ENCODE measurements around the gene MARCHF4.
"Not testable (repeated sequence)": the region's sequence is repeated elsewhere in the genome, so short reads cannot be mapped to it uniquely, and the experiment has no call there.

Gene MARCHF4

DNA sequence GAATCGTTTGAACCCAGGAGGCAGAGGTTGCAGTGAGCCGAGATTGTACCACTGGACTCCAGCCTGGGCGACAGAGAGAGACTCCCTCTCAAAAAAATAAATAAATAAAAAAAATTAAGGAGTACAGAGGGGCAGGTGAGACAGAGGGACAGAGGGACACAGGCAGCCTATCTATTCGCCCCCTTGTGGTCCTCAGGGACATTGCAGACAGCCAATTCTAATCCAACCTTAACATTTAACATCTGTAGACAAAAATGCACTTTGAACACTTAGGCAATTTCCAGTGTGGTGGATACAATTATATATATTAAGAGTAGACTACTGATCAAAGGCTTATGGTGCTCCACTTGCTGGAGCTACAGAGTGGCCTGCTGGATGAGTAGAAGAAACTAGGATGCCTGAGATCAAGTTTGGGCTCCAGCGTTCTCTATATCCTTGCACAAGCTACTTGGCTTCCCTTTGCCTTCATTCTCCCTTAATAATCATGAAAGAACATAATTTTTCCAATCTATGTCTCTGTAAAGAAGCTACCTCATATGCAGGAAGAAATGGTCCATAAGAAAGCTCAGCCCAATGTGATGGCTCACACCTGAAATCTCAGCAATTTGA lies 31.8 kb upstream of the MARCHF4 start:
- Histone ChIP-seq H3K9me3 (ENCODE audit: control insufficient read depth, insufficient read depth, low read length) (no peaks in the 10 kb centered on the region), H3K4me1 (ENCODE audit: insufficient read depth, low read length) (peaks cover 13% of the 10 kb centered on the region), H3K9ac (ENCODE audit: low read depth, low read length) (no peak overlapping the region), H3K36me3 (ENCODE audit: insufficient read depth, low read length) (no peaks in the 10 kb centered on the region)

DNA sequence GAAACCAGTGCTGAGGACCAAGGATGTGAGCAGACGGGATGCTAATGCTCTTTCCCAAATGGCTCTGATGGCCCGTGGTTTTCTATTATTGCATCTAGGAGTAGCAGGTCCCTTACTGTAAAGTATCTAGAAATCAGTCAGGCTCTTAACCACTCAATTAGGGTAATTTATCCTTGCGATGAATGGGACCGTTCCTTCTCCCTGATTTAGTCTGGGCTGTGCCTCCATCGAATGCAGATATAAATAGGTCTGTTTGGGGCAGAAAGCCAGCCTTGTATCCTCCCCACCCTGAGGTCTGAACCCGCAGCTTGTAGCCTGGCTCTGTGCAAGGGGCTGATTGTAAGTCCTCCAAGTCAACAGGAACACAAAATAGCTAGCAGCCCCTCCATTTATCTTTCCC lies 30.5 kb upstream of the MARCHF4 start:
- Histone ChIP-seq H3K9me3 (ENCODE audit: control insufficient read depth, insufficient read depth, low read length) (no peaks in the 10 kb centered on the region), H3K9ac (ENCODE audit: low read depth, low read length) (no peak overlapping the region), H3K4me1 (ENCODE audit: insufficient read depth, low read length) (peaks cover 10% of the 10 kb centered on the region; the same call in 1 of the 2 replicates), H3K36me3 (ENCODE audit: insufficient read depth, low read length) (no peaks in the 10 kb centered on the region)

DNA sequence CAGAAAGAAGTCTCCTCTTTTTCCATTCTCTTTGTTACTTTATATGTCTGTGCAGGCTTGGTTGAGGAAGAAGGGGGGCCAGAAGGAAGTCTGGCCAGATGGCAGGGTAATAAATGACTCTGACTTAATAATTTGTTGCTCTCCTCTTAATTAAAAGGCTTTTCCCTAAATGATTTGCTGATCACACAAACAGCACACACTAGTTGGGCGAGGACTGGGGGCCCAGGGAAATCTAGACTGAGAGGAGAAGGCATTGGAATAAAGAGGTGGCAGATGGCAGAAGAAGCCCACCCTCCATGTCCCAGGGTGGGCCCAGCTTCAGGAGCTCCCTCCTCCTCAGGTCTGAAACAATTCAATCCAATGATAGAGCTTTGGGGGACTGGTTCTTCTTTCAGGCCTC lies 27.3 kb upstream of the MARCHF4 start:
- Histone ChIP-seq H3K4me1 (ENCODE audit: insufficient read depth, low read length) (no peaks in the 10 kb centered on the region), H3K9me3 (ENCODE audit: control insufficient read depth, insufficient read depth, low read length) (no peaks in the 10 kb centered on the region), H3K36me3 (ENCODE audit: insufficient read depth, low read length) (no peaks in the 10 kb centered on the region), H3K9ac (ENCODE audit: low read depth, low read length) (no peak overlapping the region)

DNA sequence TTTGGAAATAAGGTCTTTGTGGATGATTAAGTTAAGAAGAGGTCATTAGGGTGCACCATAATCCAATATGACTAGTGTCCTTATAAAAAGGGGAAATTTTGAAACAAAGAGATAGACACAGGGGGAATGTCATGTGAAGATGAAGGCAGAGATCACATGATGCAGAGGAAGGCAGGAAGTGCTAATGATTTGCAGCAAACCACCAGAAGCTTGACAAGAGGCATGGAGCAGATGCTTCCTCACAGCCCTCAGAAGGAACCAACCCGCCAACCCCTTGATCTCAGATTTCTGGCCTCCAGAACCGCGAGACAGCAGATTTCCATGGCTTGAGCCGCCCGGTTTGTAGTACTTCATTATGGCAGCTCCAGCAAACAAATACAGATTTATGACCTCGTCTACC lies 22.6 kb upstream of the MARCHF4 start:
- H3K36me3 ChIP-seq (ENCODE audit: insufficient read depth, low read length): no peaks in the 10 kb centered on the region
- H3K9ac ChIP-seq (ENCODE audit: low read depth, low read length): no peak overlapping the region
- H3K9me3 ChIP-seq (ENCODE audit: control insufficient read depth, insufficient read depth, low read length): no peaks in the 10 kb centered on the region
- H3K4me1 ChIP-seq (ENCODE audit: insufficient read depth, low read length): peaks cover 4% of the 10 kb centered on the region; the same call in 1 of the 2 replicates

DNA sequence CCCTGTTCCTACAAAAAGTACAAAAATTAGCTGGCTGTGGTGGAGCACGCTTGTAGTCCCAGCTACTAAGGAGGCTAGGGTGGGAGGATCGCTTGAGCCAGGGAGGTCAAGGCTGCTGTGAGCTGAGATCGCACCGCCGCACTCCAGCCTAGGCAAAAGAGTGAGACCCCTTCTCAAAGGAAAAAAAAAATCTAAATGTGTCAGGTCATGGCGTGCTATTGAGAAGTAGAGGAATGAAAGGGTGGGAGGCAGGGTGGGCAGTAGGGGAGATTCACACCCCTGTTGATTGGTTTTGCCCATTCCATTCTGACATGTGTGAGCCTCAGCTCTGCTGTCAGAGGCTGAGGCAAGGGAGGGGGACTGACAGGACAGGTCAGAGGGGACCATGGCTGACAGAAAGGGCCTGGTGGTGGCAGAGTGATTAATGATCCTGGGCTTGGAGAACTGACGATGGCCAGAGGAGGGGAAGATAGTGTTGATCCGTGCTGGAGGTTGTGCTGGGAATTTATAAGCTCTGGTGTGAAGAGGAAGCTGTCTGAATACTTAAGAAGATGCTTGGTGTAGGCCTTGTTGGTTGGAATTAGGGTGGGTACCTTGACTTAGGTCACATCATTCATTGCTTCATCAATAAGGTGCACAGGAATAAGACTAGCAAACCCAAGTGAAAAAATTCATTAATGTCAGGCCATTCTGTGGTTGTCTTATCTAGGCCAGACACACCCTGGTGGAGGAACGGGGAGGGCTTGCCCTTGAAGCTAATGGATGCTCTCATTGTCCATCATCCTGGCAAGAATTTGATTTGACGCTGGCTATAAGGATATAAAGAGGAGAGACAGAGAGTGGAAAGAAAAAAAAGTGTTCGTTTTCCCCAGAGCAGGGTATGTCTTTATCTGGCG lies 20.9 kb upstream of the MARCHF4 start:
- H3K9me3 ChIP-seq (ENCODE audit: control insufficient read depth, insufficient read depth, low read length): no peaks in the 10 kb centered on the region
- H3K9ac ChIP-seq (ENCODE audit: low read depth, low read length): no peak overlapping the region
- H3K36me3 ChIP-seq (ENCODE audit: insufficient read depth, low read length): no peaks in the 10 kb centered on the region
- peaks cover 4% of the 10 kb centered on the region; the same call in 1 of the 2 replicates for H3K4me1 ChIP-seq (ENCODE audit: insufficient read depth, low read length)

DNA sequence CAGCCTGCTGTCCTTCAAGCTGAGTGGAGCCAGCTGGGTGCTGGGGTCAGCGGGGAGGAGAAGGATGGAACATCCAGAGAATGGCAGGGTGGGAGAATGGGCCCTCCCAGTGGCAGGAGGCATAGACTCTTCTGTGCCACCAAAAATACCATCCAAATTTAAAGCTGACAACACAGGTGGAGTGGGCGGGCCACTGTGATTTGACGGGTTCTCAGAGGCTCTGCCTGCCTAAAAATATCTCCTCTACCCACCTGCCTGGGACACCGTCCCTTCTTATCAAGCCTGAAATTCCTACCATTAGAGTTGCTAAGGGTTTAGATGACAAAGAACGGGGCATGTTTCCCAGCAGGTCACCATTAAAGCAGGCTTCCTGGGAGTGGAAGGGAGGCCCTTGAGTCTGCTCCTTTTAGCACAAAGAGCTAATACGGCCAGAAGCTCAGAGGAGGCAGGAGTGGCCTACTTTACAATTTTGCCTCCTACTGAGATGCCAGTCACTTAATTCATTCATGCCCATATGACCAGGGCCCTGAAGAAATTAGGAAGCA lies 19.8 kb upstream of the MARCHF4 start:
- no peaks in the 10 kb centered on the region for H3K36me3 ChIP-seq (ENCODE audit: insufficient read depth, low read length)

DNA sequence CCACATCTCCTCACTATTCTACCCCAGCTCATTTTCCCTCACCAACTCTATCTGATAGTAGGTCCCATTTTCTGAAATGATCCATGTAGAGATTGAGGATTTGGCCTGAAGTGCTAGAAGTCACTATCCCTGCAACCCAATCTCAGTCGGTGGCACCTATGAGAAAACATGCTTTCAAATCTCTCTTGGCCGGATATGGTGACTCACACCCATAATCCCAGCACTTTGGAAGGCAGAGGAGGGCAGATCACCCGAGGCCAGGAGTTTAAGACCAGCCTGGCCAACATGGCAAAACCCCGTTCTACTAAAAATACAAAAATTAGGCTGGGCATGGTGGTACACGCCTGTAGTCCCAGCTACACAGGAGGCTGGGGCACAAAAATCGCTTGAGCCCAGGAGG lies 19.1 kb upstream of the MARCHF4 start:
- Histone ChIP-seq H3K4me1 (ENCODE audit: insufficient read depth, low read length) (peaks cover 4% of the 10 kb centered on the region; the same call in 1 of the 2 replicates), H3K36me3 (ENCODE audit: insufficient read depth, low read length) (no peaks in the 10 kb centered on the region), H3K9ac (ENCODE audit: low read depth, low read length) (no peak overlapping the region), H3K9me3 (ENCODE audit: control insufficient read depth, insufficient read depth, low read length) (no peaks in the 10 kb centered on the region)

More for the DNA sequence above, 19.8 kb upstream of the MARCHF4 start:
- no peak overlapping the region for H3K9ac ChIP-seq (ENCODE audit: low read depth, low read length)
- peaks cover 4% of the 10 kb centered on the region; the same call in 1 of the 2 replicates for H3K4me1 ChIP-seq (ENCODE audit: insufficient read depth, low read length)
- no peaks in the 10 kb centered on the region for H3K9me3 ChIP-seq (ENCODE audit: control insufficient read depth, insufficient read depth, low read length)

DNA sequence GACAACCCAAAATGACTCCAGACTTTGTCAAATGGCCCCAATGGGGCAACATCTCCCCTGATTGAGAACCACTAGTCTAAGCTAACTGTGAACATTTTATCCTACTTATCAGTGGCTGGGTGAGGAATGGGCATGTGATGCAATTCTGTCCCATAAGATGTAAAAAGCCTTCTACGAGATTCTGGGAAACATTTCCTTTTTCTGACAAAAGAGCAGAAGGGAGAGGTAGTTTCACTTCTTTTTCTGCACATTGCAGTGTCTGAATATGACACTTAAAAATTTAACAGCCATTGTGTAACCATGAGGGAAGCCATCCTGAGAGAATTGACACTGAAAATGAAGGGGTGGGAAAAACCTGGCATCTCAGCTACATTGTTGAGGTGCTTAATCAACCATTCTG lies 17.3 kb upstream of the MARCHF4 start:
- Histone ChIP-seq H3K9ac (ENCODE audit: low read depth, low read length) (no peak overlapping the region), H3K4me1 (ENCODE audit: insufficient read depth, low read length) (peaks cover 7% of the 10 kb centered on the region; the same call in 1 of the 2 replicates), H3K9me3 (ENCODE audit: control insufficient read depth, insufficient read depth, low read length) (no peaks in the 10 kb centered on the region), H3K36me3 (ENCODE audit: insufficient read depth, low read length) (no peaks in the 10 kb centered on the region)

DNA sequence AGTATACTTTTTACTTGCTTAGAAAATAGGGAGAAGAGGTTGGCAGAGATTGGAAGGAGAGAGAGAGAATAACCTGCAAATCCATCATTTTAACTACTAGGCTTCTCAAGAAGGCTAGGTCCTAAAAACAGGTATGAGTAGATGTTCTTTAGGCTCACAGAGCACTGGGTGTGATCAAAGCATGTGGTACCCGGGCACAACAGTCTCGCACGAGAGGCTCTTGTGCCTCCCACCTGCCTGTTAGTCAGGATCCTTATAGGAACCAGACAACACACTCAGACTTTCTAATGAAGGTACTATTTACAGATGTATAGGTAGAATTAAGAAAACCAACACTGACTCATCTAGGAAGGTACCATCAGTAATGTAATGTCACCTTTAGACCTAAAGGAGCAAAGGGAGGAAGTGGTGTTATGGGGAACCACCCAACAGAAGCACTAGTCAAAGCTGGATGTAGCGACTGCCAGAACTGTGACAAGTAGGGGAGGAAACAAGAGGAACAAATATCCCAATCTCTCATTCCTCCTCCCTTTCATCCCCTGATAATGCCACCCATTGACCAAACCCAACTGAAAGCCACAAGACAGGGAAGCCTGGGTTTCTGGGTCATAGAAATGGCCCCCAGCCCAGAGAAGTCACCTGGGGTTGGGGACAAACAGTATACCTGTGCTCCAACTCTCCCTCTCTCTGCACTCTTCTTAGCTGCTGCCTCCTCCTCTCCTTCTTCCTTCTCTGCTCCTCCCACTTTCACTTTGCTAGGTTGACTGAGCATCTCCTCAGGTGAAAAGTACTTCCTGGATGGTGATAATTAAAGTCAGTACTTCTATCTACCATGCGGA lies 16.0 kb upstream of the MARCHF4 start:
- H3K36me3 ChIP-seq (ENCODE audit: insufficient read depth, low read length): no peaks in the 10 kb centered on the region
- H3K9ac ChIP-seq (ENCODE audit: low read depth, low read length): no peak overlapping the region
- H3K9me3 ChIP-seq (ENCODE audit: control insufficient read depth, insufficient read depth, low read length): no peaks in the 10 kb centered on the region
- peaks cover 7% of the 10 kb centered on the region; the same call in 1 of the 2 replicates for H3K4me1 ChIP-seq (ENCODE audit: insufficient read depth, low read length)

DNA sequence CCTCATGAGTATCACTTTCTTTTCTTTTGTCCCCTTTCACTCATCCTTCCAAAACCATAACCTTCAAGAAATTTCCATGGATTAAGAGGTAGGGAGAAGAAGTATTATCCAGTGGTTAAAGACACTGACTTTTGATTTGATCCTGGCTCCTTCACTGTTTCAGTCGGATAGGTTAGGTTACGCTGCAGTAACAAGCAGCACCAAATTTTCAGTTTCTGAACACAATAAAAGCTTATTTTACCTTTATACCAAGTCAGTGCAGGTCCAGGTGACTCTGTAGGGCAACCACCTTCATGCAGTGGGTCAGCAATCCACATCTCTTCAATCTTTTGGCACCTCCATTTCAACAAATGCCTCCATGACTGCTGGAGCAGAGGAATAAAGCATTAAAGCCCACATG lies 15.0 kb upstream of the MARCHF4 start:
- peaks cover 7% of the 10 kb centered on the region; the same call in 1 of the 2 replicates for H3K4me1 ChIP-seq (ENCODE audit: insufficient read depth, low read length)
- H3K9ac ChIP-seq (ENCODE audit: low read depth, low read length): no peak overlapping the region
- no peaks in the 10 kb centered on the region for H3K9me3 ChIP-seq (ENCODE audit: control insufficient read depth, insufficient read depth, low read length)
- no peaks in the 10 kb centered on the region for H3K36me3 ChIP-seq (ENCODE audit: insufficient read depth, low read length)

DNA sequence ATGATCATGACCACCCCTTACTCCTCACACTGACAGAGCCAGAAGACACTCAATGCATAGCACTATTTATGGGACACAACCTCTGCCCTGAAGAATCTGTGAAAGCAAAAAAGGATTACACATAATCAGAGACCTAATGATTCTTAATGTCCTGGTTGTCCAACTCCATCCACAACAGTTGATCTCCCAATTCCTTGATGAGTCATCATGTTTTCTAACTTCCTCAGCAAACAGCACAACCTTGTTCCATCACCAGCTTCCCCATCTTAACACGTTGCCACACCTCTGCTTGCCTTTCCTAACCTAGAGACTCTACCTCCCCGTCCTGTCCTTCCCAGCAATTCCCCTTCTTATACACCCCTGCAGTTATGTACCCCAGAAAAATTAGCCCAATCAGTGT lies 13.2 kb upstream of the MARCHF4 start:
- 0 out of 2 replicates have a peak, but pooled peaks cover 3% of the 10 kb centered on the region for H3K4me1 ChIP-seq (ENCODE audit: insufficient read depth, low read length)
- H3K36me3 ChIP-seq (ENCODE audit: insufficient read depth, low read length): no peaks in the 10 kb centered on the region
- no peak overlapping the region for H3K9ac ChIP-seq (ENCODE audit: low read depth, low read length)
- H3K9me3 ChIP-seq (ENCODE audit: control insufficient read depth, insufficient read depth, low read length): no peaks in the 10 kb centered on the region

DNA sequence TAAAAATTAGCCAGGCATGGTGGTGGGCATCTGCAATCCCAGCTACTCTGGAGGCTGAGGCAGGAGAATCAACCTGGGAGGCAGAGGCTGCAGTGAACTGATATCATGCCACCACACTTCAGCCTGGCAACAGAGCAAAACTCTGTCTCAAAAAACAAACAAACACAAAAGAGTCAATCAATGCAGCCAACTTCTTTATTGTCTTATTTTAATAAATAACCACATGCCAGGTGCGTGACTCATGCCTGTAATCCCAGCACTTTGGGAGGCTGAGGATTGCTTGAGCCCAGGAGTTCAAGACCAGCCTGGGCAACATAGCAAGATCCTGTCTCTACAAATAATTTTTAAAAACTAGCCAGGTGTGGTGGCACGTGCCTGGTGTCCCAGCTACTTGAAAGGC lies 12.1 kb upstream of the MARCHF4 start:
- not testable (repeated sequence) for H3K9ac ChIP-seq (ENCODE audit: low read depth, low read length); H3K4me1 ChIP-seq (ENCODE audit: insufficient read depth, low read length); H3K9me3 ChIP-seq (ENCODE audit: control insufficient read depth, insufficient read depth, low read length); H3K36me3 ChIP-seq (ENCODE audit: insufficient read depth, low read length)

DNA sequence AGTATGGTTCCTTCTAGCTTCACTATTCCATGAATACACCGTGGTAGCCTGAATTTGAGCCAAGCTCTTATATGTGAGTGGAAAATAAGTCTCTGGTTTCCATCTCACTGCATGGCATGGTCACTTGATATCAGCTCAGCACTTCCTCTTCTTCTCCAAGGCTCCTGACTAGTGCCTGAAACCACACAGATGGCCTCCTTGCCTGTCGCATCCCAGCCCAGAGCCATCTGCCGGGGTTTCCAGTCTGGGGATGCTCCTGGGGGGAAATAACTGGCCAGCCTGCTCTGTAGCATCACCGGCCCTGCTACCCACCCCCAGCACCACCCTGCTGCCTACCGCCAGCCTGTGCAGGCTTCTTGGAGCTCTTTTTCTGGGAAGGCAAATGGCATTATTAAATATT lies 7.7 kb upstream of the MARCHF4 start:
- Histone ChIP-seq H3K4me1 (ENCODE audit: insufficient read depth, low read length) (no peaks in the 10 kb centered on the region), H3K9ac (ENCODE audit: low read depth, low read length) (no peak overlapping the region)

DNA sequence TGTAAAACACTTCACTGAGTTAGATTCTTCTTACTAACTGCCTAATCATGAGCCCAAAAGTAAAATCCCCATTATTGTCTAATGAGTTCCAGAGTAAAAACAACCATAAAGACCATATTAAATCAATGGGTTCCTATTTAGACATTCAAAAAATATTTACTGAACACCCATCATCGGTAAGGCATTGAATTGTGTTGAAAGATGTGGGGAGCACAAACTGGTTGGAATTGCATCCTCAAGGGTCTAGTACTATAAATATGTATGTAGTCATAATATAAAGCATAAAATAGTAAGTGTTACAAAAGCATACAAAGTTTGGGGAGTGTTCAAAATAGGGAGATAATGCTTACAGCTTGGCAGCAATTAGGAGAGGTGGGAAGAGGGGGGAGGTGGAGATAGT lies 3.0 kb upstream of the MARCHF4 start:
- H3K9ac ChIP-seq (ENCODE audit: low read depth, low read length): no peak overlapping the region
- peaks cover 6% of the 10 kb centered on the region for H3K4me1 ChIP-seq (ENCODE audit: insufficient read depth, low read length)
- H3K9me3 ChIP-seq (ENCODE audit: control insufficient read depth, insufficient read depth, low read length): no peaks in the 10 kb centered on the region
- H3K36me3 ChIP-seq (ENCODE audit: insufficient read depth, low read length): no peaks in the 10 kb centered on the region

More for the DNA sequence above, 7.7 kb upstream of the MARCHF4 start:
- no peaks in the 10 kb centered on the region for H3K36me3 ChIP-seq (ENCODE audit: insufficient read depth, low read length)
- H3K9me3 ChIP-seq (ENCODE audit: control insufficient read depth, insufficient read depth, low read length): no peaks in the 10 kb centered on the region
